ENCODE results near the gene HKDC1.
"Not testable (repeated sequence)": the region's sequence is repeated elsewhere in the genome, so short reads cannot be mapped to it uniquely, and the experiment has no call there.

Gene HKDC1

DNA sequence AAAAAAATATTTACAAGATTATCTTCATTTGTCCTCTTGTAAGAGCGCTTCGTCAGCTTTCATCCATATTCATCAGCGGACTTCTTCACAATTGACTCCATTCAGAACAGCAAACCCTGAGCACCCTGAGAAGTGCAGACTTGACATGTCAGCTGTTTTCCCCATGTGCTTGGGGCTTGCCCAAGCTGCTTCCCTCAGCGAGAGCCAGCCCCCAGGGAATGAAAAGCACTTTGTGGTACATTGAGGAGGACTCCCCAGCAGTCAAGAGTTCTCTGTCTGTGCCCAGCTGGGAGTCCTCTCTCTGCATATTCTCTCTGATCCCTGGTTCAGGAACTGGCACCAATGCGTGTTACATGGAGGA is 22.7 kb downstream of the HKDC1 start:
- DNase-seq = no peak

DNA sequence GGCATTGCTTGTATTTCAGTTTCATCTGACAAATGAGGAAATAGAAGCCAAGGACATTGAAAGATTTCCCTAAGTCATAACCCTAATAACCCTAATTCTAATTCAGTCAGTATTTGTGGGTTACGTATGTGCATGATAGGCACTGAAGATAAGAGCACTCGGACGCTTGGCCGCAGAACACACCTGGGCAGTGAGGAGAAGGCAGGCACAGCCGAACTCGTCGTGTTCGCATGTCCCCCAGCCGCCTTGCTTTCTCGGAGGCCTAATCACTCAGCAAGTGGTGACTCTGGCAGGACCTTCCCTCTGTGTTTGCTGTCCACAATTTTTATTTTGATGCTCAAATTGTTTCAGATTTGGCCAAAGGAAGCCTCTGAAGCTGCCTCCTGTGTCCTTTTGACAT is 23.7 kb downstream of the HKDC1 start:
- DNase-seq = no peak

GRCh38 chr10:69246036-69246435 is 25.9 kb downstream of the HKDC1 start:
- no peak for DNase-seq

DNA sequence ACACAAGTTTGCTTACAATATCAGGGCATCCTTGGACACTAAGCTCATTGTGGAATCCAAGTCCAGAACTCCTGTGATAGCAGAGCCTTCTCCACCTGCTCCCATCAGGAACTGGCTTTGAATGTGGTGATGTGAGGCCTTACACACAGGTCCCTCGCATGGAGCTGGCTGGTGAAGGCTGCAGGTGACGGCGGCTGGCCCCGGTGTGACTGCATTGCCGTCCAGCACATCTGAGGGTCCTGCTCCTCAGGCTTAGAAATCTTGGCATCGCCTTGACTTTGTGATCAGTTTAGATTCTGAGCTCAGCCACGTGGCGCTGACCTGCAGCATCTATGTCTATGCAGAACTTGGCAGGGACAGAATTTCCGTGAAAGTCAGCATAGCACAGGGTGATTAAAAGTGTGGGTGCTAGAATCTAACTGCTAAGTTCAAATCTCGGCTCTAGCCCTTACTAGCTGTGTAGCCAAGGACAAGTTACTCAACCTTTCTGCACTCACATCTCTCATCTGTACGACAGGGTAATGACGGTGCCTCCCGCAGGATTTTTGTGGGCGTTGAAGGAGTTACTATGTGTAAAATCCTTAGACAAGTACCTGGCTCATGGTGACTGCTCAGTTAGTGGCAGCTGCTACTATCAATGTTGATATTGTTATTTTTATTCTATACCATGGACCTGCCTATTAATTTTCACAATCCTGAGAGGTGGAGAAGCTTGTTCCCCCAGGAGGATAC is 26.6 kb downstream of the HKDC1 start:
- no peak for DNase-seq

DNA sequence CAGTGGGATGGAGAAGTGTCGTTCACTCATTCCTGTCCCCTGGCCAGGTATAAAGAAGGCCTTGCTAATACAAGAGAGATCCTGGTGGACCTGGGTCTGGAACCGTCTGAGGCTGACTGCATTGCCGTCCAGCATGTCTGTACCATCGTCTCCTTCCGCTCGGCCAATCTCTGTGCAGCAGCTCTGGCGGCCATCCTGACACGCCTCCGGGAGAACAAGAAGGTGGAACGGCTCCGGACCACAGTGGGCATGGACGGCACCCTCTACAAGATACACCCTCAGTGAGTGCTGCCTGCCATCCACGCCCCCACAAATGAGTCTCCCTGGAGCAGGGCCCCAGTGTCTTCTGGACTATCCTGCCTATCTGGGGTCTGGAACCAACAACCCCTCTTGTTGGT is 27.2 kb downstream of the HKDC1 start:
- DNase-seq = no peak

DNA sequence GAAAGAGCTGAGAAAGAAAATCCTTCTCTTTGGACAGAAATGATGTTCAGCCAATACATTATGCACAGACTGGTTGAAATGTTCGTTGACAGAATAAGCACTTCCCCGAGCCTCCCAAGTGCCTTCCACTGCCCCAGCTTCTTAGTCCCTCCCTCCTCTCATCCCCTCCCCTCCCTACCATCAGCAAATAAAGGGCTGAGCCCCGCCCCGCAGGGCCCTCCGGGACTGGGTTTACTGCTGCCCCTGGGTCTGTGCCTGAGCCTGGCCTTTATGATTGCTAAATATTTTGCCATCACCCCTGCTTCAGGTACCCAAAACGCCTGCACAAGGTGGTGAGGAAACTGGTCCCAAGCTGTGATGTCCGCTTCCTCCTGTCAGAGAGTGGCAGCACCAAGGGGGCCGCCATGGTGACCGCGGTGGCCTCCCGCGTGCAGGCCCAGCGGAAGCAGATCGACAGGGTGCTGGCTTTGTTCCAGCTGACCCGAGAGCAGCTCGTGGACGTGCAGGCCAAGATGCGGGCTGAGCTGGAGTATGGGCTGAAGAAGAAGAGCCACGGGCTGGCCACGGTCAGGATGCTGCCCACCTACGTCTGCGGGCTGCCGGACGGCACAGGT is 28.1 kb downstream of the HKDC1 start:
- DNase-seq = no peak

- DNase-seq = no peak
Measured at GRCh38 chr10:69250041-69250440, 29.9 kb downstream of the HKDC1 start.

GRCh38 chr10:69251417-69251816 is 31.3 kb downstream of the HKDC1 start:
- DNase-seq = not testable (repeated sequence)

- DNase-seq = no peak
Measured at GRCh38 chr10:69253171-69253570, 33.0 kb downstream of the HKDC1 start.

GRCh38 chr10:69254877-69255276 is 34.7 kb downstream of the HKDC1 start:
- DNase-seq = no peak

DNA sequence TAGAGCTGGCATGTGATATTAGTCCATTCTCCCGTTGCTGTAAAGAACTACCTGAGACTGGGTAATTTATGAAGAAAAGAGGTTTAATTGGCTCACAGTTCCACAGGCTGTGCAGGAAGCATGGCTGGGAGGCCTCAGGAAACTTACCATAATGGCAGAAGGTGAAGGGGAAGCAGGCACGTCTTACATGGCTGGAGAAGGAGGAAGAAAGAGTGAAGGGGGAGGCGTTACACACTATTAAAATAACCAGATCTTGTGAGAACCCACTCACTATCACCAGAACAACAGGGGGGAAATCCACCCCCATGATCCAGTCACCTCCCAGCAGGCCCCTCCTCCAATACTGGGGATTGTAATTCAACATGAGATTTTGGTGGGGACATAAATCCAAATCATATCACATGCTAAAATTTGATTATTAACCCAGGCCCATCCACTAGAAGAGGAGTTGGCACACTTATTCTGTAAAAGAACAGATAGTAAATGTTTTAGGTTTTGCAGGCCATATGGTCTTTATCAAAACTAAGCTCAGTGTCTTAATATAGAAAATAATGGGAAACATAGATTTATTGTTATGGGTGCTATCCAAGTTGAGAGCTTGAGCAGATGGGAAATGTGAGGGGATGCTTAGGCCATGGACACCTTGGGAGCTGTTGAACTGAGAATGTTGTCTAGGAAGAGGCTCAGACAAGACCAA is 39.6 kb downstream of the HKDC1 start:
- no peak for DNase-seq

GRCh38 chr10:69261184-69261583 is 41.1 kb downstream of the HKDC1 start:
- no peak for DNase-seq

GRCh38 chr10:69262292-69262751 is 42.2 kb downstream of the HKDC1 start:
- DNase-seq = no peak

DNA sequence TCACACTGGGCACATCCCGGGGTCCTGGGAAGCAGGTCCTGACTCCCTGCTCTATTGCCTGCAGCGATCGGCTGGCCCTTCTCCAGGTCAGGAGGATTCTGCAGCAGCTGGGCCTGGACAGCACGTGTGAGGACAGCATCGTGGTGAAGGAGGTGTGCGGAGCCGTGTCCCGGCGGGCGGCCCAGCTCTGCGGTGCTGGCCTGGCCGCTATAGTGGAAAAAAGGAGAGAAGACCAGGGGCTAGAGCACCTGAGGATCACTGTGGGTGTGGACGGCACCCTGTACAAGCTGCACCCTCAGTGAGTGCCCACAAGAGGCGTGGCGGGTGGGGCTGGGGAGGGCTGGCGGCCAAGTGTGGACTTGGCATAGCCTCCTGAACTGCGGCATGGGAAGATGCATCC is 45.4 kb downstream of the HKDC1 start:
- no peak for DNase-seq

DNA sequence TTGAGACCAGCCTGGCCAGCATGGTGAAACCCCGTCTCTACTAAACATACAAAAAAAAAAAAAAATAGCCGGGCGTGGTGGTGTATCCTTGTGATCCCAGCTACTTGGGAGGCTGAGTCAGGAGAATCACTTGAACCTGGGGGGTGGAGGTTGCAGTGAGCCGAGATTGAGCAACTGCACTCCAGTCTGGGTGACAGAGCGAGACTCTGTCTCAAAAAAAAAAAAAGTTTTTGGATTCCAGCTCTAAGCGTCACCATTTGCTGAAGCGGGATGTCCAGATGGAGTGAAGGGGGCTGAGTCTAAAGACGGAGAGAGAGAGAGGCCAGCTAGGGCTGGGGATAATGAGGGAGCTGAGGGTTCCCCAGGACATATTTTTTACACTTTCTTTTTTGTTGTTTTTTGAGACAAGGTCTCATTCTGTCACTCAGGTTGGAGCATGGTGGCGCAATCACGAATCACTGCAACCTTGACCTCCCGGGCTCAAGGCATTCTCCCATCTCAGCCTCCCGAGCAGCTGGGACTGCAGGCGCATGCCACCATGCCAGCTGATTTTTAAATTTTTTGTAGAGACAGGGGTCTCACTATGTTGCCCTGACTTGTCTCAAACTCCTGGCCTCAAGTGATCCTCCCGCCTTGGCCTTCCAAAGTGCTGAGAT is 48.8 kb downstream of the HKDC1 start:
- no peak for DNase-seq

GRCh38 chr10:69269761-69270160 is 49.6 kb downstream of the HKDC1 start:
- no peak for DNase-seq

- no peak for DNase-seq
Measured at GRCh38 chr10:69270990-69271389, 50.9 kb downstream of the HKDC1 start.

- no peak for DNase-seq
Measured at GRCh38 chr10:69272624-69273023, 52.5 kb downstream of the HKDC1 start.

GRCh38 chr10:69275444-69275843 is 55.3 kb downstream of the HKDC1 start:
- DNase-seq = no peak

- DNase-seq = no peak
Measured at GRCh38 chr10:69276503-69276902, 56.4 kb downstream of the HKDC1 start.

DNA sequence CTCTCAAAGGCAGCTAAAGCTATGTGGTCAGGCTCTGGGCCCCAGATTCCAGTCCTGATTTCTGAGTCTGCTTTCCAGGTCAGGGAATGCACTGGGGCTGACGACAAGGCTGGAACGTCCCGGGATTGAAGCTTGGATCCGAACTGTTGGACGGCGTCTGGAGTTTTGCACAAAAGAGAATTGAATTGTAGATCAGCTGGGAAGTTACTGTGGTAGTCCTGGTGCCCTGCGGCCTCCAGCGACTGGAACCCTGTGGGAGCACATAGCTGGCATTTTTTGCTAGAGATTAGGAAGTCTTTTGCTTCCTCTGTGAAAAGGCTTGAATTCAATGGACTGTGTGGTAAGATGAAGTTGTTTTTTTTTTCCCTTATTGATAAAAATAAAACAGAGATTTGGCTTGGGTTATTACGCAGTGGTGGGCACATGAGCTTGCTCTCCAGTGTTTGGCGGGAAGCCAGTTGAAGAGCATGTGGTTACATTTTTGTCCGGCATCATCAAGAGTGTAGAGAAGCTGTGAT is 58.4 kb downstream of the HKDC1 start, which contains the start of gene HK1:
Gene HK1 (plus strand): TSS at position 51 of the 518 bp plus-strand sequence.
- no peak for DNase-seq

DNA sequence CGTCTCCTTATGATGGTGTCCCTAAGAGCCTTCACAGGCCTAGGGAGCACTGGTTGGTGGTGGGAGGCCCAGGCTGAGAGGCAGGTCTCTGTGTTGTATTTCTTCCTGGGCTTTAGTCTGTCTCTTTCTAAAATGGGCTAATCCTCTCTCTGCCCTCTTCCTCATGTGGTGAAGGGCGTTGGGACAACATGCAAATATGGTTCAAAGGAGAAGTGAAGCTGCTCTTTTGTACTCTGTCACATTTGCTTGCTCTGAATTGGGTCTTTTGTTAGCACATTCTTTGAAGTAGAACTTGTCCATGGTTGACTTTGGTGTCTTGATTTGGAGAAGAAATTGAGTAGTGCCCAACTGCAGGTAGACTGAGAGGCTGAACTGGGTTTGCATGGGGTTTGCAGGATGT is 59.0 kb downstream of the HKDC1 start:
- DNase-seq = no peak
